Head of caudate nucleus (tissue), 42 donors: ENCODE results near the gene SMYD2.

Source experiments
- DNase-seq, 42 donors: peaks; one replicate each; pipeline versions ENCODE4 v3.0.0 to v3.0.0-alpha.2; 2020 to 2021; ENCODE audit warnings: mixed read lengths in 7 of 42
- intact Hi-C: fragments of 100-400 bp; cut with DNase I; formaldehyde crosslinking; loops from one replicate; pipeline ENCODE4 v1.15.0; 2022

SMYD2 gene

DNA sequence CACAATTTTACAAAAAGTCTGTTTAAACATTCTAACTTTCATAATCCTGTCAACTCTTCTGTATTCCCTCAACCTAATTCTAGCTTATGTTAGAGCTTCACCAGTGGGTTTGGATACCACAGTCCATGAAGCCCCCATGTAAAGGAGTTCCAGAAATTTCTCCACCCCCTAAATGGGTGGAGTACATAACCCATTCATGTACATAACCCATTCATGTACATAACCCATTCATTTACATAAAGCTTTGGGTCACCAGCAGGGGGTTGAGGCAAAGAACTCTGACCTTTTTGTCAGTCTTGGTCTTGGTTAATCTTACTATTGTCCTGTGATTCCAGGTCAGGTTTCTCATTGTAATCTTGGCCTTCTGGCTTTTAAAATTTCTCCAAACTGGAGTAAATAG, 61.6 kb downstream of the SMYD2 start:
- DNase-seq: no peak
- intact Hi-C loops: no loop called here

DNA sequence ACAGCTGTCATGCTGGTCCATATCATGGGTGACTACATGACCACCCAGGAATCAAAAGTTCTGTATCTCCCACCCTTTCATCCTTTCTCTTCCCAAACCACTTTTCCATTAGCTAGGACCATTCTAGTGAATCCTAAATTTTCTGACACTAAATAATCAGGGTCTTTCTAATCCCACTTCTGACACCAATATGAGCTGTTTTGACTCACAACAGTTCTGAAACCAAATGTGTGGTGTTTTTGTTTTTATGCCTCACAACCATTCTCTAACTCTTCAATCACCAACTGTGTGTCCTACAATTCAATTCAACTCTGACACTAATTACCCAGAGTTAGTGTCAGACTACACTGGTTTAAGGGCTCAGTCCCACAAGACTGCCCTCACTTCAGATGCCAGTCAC, 63.9 kb downstream of the SMYD2 start:
- intact Hi-C loops: no loop called here
- DNase-seq: no peak

DNA sequence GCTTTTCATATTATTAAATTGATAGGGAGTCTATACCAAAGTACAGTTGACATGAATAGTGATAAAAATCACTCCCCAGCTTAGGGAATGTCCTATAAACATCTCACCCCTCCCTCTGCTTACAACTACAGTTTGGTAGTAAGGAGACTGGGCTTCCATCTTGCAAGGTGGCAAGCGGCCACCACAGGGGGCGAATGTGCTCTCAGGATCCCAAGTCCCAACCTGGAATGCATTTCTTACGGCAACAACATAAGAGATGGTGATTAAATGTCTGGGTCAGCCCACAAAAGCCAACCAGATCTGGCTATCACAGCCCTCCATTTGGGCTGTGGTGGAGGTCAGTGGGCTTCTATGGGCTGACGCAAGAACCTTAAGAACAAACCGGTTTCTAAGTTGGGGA, 68.0 kb downstream of the SMYD2 start:
- intact Hi-C loops: no loop called here
- DNase-seq: no peak

DNA sequence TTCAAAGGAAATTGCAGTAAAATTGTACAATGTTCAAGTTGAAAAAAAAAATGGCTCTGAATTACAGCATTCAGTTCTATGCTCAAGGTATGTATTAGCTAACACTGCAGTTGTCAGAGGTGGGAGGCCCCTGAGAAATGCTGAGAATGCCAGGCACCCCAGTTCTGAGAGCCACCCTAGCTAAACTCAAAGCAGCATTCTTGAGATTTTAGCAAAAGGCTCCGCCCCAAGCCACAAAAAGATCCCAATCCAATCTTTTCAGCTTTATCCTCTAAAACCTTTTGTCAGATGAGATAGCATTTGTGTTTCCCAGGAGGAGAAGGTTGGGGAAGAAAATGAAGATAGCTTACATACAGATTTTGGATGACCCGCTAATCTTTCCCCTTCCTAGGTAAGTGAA, 68.8 kb downstream of the SMYD2 start:
- intact Hi-C loops: no loop called here
- DNase-seq: no peak

DNA sequence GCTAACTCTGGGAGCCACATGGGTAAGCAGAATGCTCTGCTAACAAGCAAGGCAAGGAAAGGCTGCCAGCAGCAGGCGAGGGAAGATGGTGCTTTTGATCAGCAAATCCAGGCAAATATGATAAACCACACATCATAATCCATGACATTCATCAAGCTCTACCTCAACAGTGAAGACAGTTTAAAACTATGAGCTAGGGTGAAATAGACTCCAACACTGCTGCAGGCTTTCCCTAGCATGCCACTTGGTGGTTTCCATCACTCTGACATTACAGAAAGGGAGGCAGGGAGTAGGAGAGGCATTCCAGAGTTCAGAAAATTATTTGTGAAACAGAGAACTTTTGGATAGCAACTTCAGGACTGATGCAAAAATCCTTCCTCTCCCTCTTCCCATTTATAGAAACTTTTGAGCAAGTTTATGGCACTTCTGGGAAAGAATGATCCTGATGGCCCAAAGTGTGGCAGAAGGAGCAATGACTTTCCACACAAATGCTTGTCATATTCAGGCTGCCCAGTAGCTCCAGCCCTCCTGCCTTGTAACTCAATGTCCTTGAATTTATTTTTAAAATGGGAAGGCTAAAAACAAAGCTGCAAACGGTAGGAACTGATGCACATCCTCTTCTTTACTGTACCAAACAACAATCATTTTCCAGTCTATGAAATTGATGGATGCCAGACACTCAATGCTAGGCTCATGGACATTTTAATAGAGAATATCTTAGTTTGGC, 70.8 kb downstream of the SMYD2 start:
- no peak for DNase-seq

DNA sequence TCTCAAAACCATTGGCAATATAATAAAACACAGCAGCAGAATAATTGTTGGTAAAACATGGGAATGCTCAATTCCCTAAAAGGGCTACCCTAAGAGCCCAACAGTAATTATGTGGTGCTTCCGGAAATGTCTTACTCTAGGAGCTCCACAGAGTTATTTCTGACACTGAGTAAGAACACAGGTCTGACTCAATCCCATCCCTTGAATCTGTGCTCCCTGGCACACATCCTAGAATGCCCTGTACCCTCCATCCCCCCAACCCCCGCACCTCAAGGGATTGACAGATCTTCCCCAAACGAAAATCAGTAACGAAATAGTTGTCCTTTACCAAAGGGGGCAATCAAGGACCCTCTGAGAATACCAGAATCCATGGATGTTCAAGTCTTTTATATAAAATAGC, 71.9 kb downstream of the SMYD2 start:
- intact Hi-C loops: no loop called here

More for the DNA sequence above, 70.8 kb downstream of the SMYD2 start:
- intact Hi-C loops: no loop called here

DNA sequence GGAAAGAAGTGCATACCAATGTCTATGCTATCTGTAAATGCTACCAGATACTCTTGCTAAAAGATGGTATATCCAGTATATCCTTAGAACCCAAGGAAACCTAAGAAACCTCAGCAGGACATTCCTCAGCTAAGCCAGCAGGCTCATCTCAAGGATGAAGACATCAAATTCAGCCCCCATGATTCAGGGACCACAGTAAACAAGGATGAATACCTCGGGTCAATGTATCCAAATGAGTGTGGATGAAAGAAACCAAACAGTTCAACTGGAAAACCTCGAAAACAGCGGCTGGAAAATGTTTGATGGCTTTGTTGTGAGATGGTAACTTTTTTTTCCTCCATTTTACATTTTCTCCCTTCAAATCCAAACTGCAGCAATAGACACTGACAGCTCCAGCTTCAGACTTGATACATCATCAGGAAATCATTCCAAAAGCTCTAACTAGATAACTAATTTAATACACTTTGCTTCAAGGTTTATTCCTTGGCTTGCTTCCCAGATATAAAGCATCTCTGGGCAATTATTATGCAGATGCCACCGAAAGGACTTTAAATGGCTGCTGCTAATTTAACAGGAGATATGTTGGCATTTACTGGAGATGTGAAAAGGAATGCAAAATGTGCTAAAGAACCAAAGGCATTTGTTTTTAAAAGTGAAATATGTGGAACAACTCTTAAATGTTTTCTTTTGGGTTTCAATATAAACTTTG, 73.6 kb downstream of the SMYD2 start:
- no peak for DNase-seq
- intact Hi-C loops: no loop called here

More for the DNA sequence above, 71.9 kb downstream of the SMYD2 start:
- DNase-seq: no peak

DNA sequence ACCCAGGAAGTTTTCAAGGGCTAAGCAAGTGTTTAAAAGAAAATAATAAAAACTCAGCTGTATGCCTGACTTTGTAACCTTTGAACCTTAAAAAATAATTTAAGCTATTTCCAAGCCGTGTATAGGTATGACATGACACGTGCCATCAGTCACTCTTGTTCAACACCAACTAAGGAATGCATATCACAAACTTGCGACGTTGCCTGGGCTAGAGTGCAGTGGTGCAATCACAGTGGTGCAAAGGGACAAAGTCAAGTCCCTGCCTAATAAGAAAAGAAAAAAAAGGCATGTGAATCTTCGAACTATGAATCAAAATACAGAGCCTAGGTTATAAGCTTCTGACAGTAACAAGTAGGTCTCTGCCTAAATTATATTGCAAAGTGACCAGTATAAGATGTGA, 79.2 kb downstream of the SMYD2 start:
- DNase-seq: no peak
- intact Hi-C loops: no loop called here

DNA sequence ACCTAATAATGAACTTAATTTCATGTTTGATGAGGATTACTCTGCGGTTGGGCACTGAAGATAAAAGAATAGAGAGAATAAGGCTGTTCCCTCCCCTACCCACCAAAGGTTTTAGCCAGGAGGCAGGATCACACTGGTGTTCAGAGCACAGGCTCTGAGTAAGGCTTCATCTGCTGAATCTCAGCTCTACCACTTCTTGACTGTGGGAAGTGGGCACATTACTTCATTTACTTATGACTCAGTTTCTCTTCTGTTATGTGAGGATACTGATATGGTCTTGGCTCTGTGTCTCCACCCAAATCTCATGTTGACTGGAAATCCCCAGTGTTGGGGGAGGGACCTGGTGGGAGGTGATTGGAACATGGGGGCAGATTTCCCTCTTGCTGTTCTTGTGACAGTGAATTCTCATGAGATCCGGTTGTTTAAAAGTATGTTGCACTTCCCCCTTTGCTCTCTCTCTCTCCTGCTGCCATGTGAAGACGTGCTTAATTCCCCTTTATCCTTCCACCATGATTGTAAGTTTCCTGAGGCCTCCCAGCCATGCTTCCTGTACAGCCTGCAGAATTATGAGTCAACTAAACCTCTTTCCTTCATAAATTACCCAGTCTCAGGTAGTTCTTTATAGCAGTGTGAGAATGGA, 79.7 kb downstream of the SMYD2 start:
- intact Hi-C loops: no loop called here
- no peak for DNase-seq

DNA sequence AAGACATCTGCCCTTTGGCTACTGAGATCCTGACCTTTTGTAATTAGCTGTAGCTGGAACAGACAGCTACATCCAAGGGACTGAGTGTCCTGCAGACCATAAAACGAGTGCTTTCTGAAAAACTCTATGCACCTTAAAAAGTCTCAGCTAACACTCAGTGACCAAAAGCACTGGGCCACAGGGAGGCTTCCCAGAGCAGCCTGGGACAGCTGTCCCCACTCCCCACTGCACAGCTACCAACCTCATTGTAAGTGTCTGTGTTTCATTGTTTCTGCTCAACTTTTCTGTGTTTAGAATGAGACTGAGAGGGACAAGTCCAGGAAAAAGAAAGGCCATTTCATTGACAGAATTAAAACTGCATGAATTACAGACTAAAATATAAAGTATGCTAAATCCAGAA, 80.7 kb downstream of the SMYD2 start:
- intact Hi-C loops: no loop called here
- DNase-seq: no peak

DNA sequence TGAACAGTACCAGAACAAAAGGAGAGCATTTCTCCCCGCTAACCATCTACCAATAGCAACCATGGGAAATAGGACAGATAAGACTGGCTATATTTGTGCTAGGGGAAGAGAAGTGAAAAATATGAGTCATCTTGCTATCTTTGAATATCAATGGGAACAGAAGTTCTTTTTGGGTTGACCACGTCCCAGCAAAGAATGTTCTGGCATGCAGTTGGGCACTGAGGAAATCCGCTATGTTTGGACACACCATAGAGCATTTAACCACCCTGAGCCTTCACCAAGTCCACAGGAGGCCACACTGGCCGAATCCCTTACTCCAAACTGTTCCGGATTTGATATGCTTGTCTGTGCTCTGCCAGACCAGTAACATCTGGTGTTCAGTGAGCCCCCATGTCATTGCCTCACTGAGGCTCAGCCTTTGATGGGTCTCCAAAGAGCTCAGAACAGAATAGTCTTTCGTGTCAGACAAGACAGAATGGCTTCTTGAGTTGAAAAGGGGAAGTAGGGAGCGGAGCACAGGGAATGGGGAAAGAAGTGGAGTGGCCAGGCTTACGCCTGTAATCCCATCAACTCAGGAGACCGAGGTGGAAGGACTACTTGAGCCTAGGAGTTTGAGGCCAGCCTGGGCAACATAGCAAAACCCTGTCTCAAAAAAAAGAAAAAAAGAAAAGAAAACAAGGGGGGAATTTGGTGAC, 81.4 kb downstream of the SMYD2 start:
- DNase-seq: peak in 6 of 42 donors; percentile 8 to 34 (median 20)
- intact Hi-C loops: no loop called here

DNA sequence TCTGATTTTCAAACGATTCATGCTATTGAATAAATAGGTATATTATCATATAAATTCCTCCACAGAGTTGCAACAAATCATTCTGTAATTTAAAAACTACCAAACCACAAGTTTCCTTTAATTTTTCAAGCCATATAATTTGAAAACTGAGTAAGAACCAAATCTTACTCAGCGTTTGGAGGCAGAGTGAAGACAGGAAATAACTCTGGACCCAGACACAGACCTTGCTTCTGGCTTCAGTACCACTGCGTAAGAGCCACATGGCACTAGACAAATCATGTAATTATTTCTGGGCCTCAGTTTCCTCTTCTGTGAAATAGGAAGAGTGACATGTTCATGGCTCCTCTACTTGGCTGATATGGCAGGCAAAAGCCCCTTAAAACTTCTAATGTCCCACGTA, 82.4 kb downstream of the SMYD2 start:
- no peak for DNase-seq
- intact Hi-C loops: no loop called here

DNA sequence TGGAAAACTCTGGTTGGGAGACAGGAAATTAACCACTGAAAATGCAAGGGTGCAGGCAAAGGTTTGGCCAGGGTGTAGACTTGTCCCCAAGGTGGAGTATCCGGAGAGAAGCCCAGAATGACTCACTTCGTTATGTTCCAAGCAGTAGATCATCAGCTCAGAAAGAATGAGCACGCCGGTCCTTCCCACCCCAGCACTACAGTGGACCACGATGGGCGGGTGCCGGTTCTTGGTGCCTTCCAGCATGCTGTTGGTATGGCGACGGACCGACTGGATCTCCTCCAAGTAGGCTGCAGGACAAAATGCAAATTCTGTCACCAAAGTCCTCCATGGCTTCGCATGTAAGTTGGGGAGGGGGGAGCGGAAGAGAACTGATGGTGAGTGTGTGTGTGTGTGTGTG, 83.4 kb downstream of the SMYD2 start:
- intact Hi-C loops: no loop called here
- DNase-seq: no peak

DNA sequence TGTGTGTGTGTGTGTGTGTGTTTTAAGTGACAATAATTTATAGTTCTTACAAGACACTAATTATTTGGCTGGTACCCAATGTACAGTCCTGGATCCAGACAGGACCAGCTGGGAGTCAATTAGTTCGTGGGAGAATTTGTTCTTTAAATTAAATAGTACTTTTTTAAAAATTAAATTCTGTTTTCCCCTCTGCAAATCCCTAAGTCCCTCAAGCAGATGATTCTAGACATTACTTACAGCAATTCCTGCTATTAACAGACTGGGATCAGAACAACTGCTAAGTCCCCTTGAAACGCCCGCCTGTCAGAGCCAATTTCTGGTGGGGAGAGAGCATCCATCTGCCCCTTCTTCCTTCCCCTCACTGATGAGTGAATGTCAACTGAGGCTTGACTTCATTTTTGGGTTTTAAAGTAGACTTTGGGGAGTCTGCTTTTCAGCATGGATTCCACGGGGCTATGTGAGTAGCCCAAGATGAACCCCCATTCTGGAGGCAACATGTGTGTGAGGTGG, 83.9 kb downstream of the SMYD2 start:
- intact Hi-C loops: no loop called here

DNA sequence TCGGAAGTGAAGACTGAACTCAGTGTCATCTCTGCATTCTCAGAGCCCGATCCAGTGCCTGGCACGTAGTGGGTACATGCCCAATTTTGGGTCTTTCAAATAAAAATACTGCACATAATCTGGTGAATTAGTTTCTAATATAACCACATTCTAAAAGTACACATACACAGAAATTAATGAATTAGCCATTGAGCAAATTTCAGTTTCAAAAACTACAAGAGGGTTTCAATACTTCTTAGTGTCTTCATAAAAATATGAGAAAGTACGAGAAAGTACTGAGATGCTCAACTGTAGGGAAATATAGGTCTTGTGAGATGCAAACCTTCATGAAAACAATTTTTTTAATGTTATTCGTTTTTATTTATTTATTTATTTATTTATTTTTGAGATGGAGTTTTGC, 86.9 kb downstream of the SMYD2 start:
- intact Hi-C loops: no loop called here

More for the DNA sequence above, 83.9 kb downstream of the SMYD2 start:
- no peak for DNase-seq

DNA sequence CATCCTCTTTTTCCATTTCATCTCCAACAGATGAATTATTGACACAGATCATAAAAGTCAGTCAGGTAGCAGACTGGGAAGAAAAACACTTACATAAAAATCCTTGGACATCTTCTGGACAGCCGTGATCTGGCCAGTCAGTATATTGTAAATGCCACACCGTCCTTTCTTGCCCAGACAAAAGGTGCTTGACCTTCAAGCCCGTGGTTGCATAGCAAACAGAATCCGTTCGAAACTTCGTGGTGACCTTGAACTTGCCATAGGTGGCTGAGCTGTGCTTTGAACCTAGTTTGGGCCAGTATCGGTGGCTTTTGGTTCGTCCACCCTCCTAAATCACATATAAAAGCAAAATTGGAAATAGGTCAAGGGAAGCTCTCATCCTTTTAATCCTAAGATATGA, 88.4 kb downstream of the SMYD2 start:
- no peak for DNase-seq
- intact Hi-C loops: no loop called here

More for the DNA sequence above, 86.9 kb downstream of the SMYD2 start:
- DNase-seq: no peak

DNA sequence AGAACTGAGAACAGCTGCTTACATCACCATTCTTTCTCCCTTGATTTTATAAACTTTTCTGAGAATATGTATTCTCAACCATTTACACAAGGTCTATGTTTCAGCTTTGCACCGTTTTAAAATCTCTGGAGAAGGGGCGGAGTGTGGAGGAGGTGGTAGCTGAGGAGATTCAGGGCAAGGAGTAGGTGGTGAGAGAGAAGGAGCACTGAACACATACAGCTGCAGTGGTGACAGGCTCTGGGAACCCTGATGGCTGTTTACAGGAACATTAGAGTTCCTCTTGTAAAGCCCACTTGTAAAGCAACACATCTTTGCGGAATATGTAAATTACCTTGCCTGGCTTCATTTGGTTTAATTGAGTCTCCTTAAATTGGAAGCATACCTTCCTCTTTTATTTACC, 89.7 kb downstream of the SMYD2 start:
- peak in 33 of 42 donors; percentile 12 to 85 (median 50) for DNase-seq
- intact Hi-C loops: no loop called here

DNA sequence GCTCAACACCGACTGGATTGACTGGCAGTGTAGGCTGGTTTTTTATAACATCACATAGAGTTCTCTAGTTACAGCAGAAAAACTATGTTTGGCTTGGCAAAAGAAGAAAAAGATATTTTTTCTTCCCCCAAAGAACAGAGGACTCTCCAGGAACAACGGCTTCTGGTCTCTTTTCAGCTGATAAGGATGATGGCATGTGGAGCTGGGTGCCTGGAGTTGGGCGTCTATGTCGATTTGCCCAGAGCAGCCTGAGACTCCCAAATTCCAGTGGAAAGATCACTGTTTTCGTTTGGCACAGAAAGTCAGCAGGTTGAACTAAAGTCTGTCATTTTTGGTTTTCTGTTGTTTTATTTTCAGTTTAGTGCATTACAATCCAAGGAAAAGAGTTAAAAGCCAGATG, 91.1 kb downstream of the SMYD2 start:
- no peak for DNase-seq
- intact Hi-C loops: no loop called here

DNA sequence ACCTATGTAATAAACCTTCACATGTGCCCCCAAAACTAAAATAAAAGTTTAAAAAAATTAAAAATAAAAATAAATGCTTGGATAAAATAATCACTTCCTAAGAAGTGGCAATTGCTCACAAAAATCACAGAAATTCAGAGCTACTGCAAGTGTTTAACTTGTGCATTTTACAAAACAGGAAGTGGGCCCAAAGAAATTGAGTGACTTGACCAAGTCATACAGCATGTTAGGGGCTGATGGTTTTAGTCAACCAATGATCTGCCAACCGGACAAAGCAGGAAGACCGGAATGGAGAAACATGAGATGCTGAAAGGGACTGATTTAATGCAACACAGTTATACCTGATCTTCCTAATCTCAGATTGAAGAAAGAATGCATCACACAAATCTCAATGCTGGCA, 96.5 kb downstream of the SMYD2 start:
- intact Hi-C loops: no loop called here
- DNase-seq: no peak

DNA sequence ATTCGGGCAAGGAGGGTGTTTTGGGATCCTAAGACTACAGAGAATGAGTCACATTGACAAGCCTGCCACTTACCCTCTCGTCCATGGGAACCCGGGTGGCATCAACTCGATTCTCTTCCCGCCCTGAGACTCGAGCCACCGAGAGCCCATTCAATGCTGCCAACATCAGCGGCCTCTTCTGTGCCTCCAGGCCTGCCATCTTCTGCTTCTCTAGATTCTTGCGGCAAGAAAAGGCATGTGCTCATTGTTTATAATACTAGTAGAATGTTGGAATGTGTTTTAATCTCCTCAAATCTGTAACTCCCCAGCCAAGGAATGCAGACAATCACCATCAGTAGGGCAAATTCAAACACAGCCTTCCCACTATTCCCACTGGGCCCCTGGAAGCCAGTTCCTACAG, 96.9 kb downstream of the SMYD2 start:
- DNase-seq: no peak
- intact Hi-C loops: no loop called here
